Adrenal gland (tissue), 5 donors: ENCODE data around the gene PHF2.

Experiments used
- CTCF ChIP-seq, 6 experiments: fragments of 450-650 bp in 4 of 6; fragments of 200-600 bp in 2 of 6; sonication (generic) in 1 of 6; IDR thresholded peaks; 1 replicate in 5 of 6; 2 replicates in 1 of 6; pipeline versions ENCODE4 v1.5.1 to v1.8.0; 2016 to 2021; ENCODE audit warnings: antibody characterized with exemption in 6 of 6, mild to moderate bottlenecking in 2 of 6, moderate library complexity in 1 of 6
- POLR2A ChIP-seq, 2 donors: fragments of 450-650 bp; IDR thresholded peaks; one replicate each; pipeline ENCODE4 v1.6.1; 2017; ENCODE audit warnings: antibody characterized with exemption in 2 of 2, mild to moderate bottlenecking in 2 of 2, moderate library complexity in 1 of 2
- donor health status: DM: no; HTN: no; CAD: no.

GRCh38 chr9:93645149-93645889 lies 68.9 kb downstream of the PHF2 start:
- TF ChIP-seq POLR2A (IDR thresholded peaks at IDR 0.05): no peak
- TF ChIP-seq CTCF (IDR thresholded peaks at IDR 0.05): no peak
